Measurements from ENCODE around the gene NUP210.

DNA sequence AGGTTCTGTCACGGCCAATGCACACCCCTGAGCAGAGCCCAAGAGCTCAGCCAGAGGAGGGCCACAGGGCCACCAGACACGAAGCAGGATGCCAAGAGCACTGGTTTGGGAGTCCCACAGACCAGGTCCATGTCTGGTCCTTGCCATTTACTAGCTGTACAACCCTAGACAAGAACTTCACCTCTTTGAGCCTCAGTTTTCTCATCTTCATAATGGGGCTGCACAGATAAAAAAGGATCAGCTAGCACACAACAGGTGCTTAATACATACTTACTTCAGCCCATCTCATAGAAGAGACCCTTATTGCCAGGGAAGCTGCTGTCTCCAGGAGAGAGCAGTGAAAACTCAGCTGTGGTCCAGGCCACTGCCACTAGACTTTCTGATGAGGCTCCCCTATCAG is 152.0 kb downstream of the NUP210 start:
- TF ChIP-seq, protein P1, sequence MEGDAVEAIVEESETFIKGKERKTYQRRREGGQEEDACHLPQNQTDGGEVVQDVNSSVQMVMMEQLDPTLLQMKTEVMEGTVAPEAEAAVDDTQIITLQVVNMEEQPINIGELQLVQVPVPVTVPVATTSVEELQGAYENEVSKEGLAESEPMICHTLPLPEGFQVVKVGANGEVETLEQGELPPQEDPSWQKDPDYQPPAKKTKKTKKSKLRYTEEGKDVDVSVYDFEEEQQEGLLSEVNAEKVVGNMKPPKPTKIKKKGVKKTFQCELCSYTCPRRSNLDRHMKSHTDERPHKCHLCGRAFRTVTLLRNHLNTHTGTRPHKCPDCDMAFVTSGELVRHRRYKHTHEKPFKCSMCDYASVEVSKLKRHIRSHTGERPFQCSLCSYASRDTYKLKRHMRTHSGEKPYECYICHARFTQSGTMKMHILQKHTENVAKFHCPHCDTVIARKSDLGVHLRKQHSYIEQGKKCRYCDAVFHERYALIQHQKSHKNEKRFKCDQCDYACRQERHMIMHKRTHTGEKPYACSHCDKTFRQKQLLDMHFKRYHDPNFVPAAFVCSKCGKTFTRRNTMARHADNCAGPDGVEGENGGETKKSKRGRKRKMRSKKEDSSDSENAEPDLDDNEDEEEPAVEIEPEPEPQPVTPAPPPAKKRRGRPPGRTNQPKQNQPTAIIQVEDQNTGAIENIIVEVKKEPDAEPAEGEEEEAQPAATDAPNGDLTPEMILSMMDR (IDR thresholded peaks at IDR 0.05), result no peak
- TF ChIP-seq EP300 (IDR thresholded peaks at IDR 0.05), result no peak
